SK-N-SH (cell line): ENCODE measurements around the gene MIAT. TPM values are rescaled to one million over a fixed set of nuclear protein-coding genes. Genes with fewer than 3 reads are reported as not detected.

Experiments
- CTCF ChIA-PET: fragments of 300-600, 350-600 bp; formaldehyde crosslinking; extraction: SDS; loops from one replicate; lab custom pipeline; 2021; lab: Yijun Ruan, JAX
- POLR2A ChIA-PET: fragments of 350-600 bp; sonication (Branson Sonifier 250); formaldehyde crosslinking; extraction: SDS; loops from one replicate; lab custom pipeline; 2020; ENCODE audit warnings: antibody characterized with exemption, inconsistent platforms; lab: Yijun Ruan, JAX
- DNase-seq: peaks from one replicate; pipeline ENCODE4 v3.0.0; 2012
- H2AFZ ChIP-seq: fragments of 200-600 bp; sonication (generic); 2 replicates; pipeline ENCODE4 v1.8.1; 2016; ENCODE audit warnings: antibody characterized with exemption, mild to moderate bottlenecking, low read depth
- H3F3A ChIP-seq: fragments of 200-600 bp; sonication (generic); replicated peaks from 2 replicates; pipeline ENCODE3; 2016; ENCODE audit warnings: antibody characterized with exemption, mild to moderate bottlenecking; ENCODE audit not compliant: insufficient read depth
- H3K27ac ChIP-seq, 2 experiments: fragments of 200-500 bp in 1 of 2; fragments of 200-600 bp in 1 of 2; sonication (Bioruptor generic) in 1 of 2; sonication (generic), shearing (Covaris generic) in 1 of 2; 2 replicates each; pipeline versions ENCODE4 v1.5.1 to v1.6.1; 2014 to 2016; ENCODE audit warnings: low read depth in 2 of 2, inconsistent platforms in 1 of 2, low read length in 1 of 2, mild to moderate bottlenecking in 1 of 2, mixed read lengths in 1 of 2
- H3K27me3 ChIP-seq: fragments of 200-600 bp; sonication (generic), shearing (Covaris generic); 2 replicates; pipeline ENCODE4 v1.6.1; 2016; ENCODE audit warnings: mixed run types; ENCODE audit not compliant: insufficient read depth
- H3K36me3 ChIP-seq, 2 experiments: fragments of 200-500 bp in 1 of 2; fragments of 200-600 bp in 1 of 2; sonication (Bioruptor generic) in 1 of 2; sonication (generic) in 1 of 2; replicated peaks in 1 of 2; 2 replicates each; pipeline versions ENCODE3 to v1.5.1; 2014 to 2016; ENCODE audit warnings: low read length in 1 of 2, mild to moderate bottlenecking in 1 of 2; ENCODE audit not compliant: insufficient read depth in 2 of 2, control insufficient read depth in 1 of 2
- H3K4me1 ChIP-seq, 2 experiments: fragments of 200-500 bp in 1 of 2; fragments of 200-600 bp in 1 of 2; sonication (Bioruptor generic) in 1 of 2; sonication (generic), shearing (Covaris generic) in 1 of 2; 2 replicates each; pipeline versions ENCODE4 v1.5.1 to v1.6.1; 2014 to 2016; ENCODE audit warnings: low read depth in 1 of 2, low read length in 1 of 2, mixed run types in 1 of 2; ENCODE audit not compliant: insufficient read depth in 2 of 2, control insufficient read depth in 1 of 2
- H3K4me2 ChIP-seq: fragments of 200-600 bp; sonication (generic), shearing (Covaris generic); 2 replicates; pipeline ENCODE4 v1.6.1; 2017; ENCODE audit warnings: mixed run types
- H3K4me3 ChIP-seq, 2 experiments: fragments of 200-500 bp in 1 of 2; fragments of 200-600 bp in 1 of 2; sonication (Bioruptor generic) in 1 of 2; sonication (generic), shearing (Covaris generic) in 1 of 2; 2 replicates each; pipeline versions ENCODE4 v1.5.1 to v1.8.1; 2014 to 2016; ENCODE audit warnings: low read depth in 2 of 2, inconsistent platforms in 1 of 2, low read length in 1 of 2, mild to moderate bottlenecking in 1 of 2, mixed read lengths in 1 of 2, moderate library complexity in 1 of 2
- H3K79me2 ChIP-seq: fragments of 200-600 bp; sonication (generic); 2 replicates; pipeline ENCODE4 v1.8.1; 2017; ENCODE audit warnings: mild to moderate bottlenecking; ENCODE audit not compliant: insufficient read depth
- H3K9ac ChIP-seq: fragments of 200-600 bp; sonication (generic); 2 replicates; pipeline ENCODE4 v1.6.1; 2017; ENCODE audit warnings: mixed run types
- H3K9me2 ChIP-seq: fragments of 200-600 bp; sonication (generic); 2 replicates; pipeline ENCODE4 v1.6.1; 2017; ENCODE audit warnings: mixed run types
- H3K9me3 ChIP-seq: fragments of 200-600 bp; sonication (generic); 2 replicates; pipeline ENCODE4 v1.6.1; 2017; ENCODE audit warnings: mixed run types, mild to moderate bottlenecking, moderate library complexity
- H4K20me1 ChIP-seq: fragments of 200-600 bp; sonication (generic); 2 replicates; pipeline ENCODE4 v1.6.1; 2017; ENCODE audit warnings: mild to moderate bottlenecking, mixed run types; ENCODE audit not compliant: insufficient read depth
- CHD2 ChIP-seq: fragments of 150-350 bp; IDR thresholded peaks from 2 replicates; pipeline ENCODE4 v1.6.1; 2018; ENCODE audit warnings: low read length; ENCODE audit not compliant: partially characterized antibody
- CTCF ChIP-seq: fragments of 200-600 bp; sonication (generic); IDR thresholded peaks from 2 replicates; pipeline ENCODE4 v1.6.1; 2017; ENCODE audit warnings: antibody characterized with exemption, mild to moderate bottlenecking, moderate library complexity
- GABPA ChIP-seq: IDR thresholded peaks from 2 replicates; pipeline ENCODE4 v1.4.0; 2012; ENCODE audit warnings: low read depth, mild to moderate bottlenecking
- GATA2 ChIP-seq: sonication (generic); formaldehyde crosslinking; IDR thresholded peaks from 2 replicates; pipeline ENCODE4 v1.5.0; 2020; ENCODE audit warnings: mild to moderate bottlenecking, missing genetic modification reagents
- JUND ChIP-seq: IDR thresholded peaks from 2 replicates; pipeline ENCODE4 v1.4.0; 2012
- MEF2A ChIP-seq: IDR thresholded peaks from 2 replicates; pipeline ENCODE4 v1.4.0; 2012; ENCODE audit warnings: low read depth, borderline replicate concordance
- MXI1 ChIP-seq: IDR thresholded peaks from 2 replicates; pipeline ENCODE4 v1.6.1; 2012; ENCODE audit warnings: mild to moderate bottlenecking, low read depth, low read length, improper control_type of control experiment
- NFIC ChIP-seq: IDR thresholded peaks from 2 replicates; pipeline ENCODE4 v1.4.0; 2012; ENCODE audit warnings: borderline replicate concordance
- NRF1 ChIP-seq: IDR thresholded peaks from 2 replicates; pipeline ENCODE4 v1.6.1; 2012; ENCODE audit warnings: low read depth, mild to moderate bottlenecking, low read length
- RAD21 ChIP-seq: IDR thresholded peaks from 2 replicates; pipeline ENCODE4 v1.6.1; 2012; ENCODE audit warnings: mild to moderate bottlenecking, low read length
- RCOR1 ChIP-seq: fragments of 150-350 bp; IDR thresholded peaks from 2 replicates; pipeline ENCODE4 v1.6.1; 2017; ENCODE audit warnings: antibody characterized with exemption, low read length
- REST ChIP-seq: IDR thresholded peaks from 2 replicates; pipeline ENCODE4 v1.6.1; 2012; ENCODE audit warnings: mild to moderate bottlenecking, low read depth, low read length, moderate library complexity
- RFX5 ChIP-seq: IDR thresholded peaks from 2 replicates; pipeline ENCODE4 v1.6.1; 2012; ENCODE audit warnings: mild to moderate bottlenecking, improper control_type of control experiment, low read length
- SMC3 ChIP-seq: IDR thresholded peaks from 2 replicates; pipeline ENCODE4 v1.6.1; 2012; ENCODE audit warnings: low read depth, low read length, improper control_type of control experiment
- TEAD4 ChIP-seq: IDR thresholded peaks from 2 replicates; pipeline ENCODE4 v1.4.0; 2012; ENCODE audit warnings: mild to moderate bottlenecking, borderline replicate concordance; ENCODE audit not compliant: insufficient read depth
- YY1 ChIP-seq: IDR thresholded peaks from 2 replicates; pipeline ENCODE4 v1.4.0; 2012; ENCODE audit warnings: low read depth, mild to moderate bottlenecking
- ZBTB33 ChIP-seq: IDR thresholded peaks from 2 replicates; pipeline ENCODE4 v1.4.0; 2012; ENCODE audit warnings: low read depth, borderline replicate concordance
- WGBS: methylation state at CpG from one replicate; pipeline ENCODE4 v1.1.6; 2017; ENCODE audit warnings: low lambda C conversion rate; 5-methylcytosine and 5-hydroxymethylcytosine counted together
- polyA plus RNA-seq, 3 experiments: library from polyadenylated mRNA; depleted of rRNA; stranded (reverse); fragments of >200 nt; gene quantifications; 2 replicates each; pipeline ENCODE4 v1.2.3, GENCODE V29; 2012
- TF ChIP-seq, protein P1 (sequence below): fragments of 150-350 bp; IDR thresholded peaks from 2 replicates; pipeline ENCODE4 v1.6.1; 2017; ENCODE audit warnings: antibody characterized with exemption, low read length, low read depth, borderline replicate concordance
- TF ChIP-seq, protein P2 (sequence below): fragments of 150-350 bp; IDR thresholded peaks from 2 replicates; pipeline ENCODE4 v1.6.1; 2016; ENCODE audit warnings: mild to moderate bottlenecking, low read depth, low read length

MIAT gene
- polyA plus RNA-seq, 1 of the 3 experiments (the other 2 are of a cell fraction): 5.4 TPM

- no peak overlapping the region for H3K9ac ChIP-seq
- no peak overlapping the region for H3K4me2 ChIP-seq
- H3K4me1 ChIP-seq: peaks cover 6 to 30% of the 10 kb centered on the region in 2 experiments; a peak in 1 of 4 replicates
- H3K79me2 ChIP-seq: no peaks in the 10 kb centered on the region
- DNase-seq: no peak
- no peaks in the 10 kb centered on the region for H3K27me3 ChIP-seq
- WGBS: 81% methylated on average over 13 of the region's 13 CpGs
- no peak overlapping the region for H3K4me3 ChIP-seq
- H3K9me3 ChIP-seq: no peaks in the 10 kb centered on the region
- TF ChIP-seq ZBTB33 (no peak), MEF2A (no peak), GABPA (no peak), YY1 (no peak), SMC3 (no peak), JUND (no peak), NRF1 (no peak), RCOR1 (no peak), REST (no peak), GATA2 (no peak), CTCF (no peak), TEAD4 (no peak), RFX5 (no peak), CHD2 (no peak), MXI1 (no peak), RAD21 (no peak), NFIC (no peak)
- TF ChIP-seq, protein P1, sequence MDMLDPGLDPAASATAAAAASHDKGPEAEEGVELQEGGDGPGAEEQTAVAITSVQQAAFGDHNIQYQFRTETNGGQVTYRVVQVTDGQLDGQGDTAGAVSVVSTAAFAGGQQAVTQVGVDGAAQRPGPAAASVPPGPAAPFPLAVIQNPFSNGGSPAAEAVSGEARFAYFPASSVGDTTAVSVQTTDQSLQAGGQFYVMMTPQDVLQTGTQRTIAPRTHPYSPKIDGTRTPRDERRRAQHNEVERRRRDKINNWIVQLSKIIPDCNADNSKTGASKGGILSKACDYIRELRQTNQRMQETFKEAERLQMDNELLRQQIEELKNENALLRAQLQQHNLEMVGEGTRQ: no peak
- TF ChIP-seq, protein P2, sequence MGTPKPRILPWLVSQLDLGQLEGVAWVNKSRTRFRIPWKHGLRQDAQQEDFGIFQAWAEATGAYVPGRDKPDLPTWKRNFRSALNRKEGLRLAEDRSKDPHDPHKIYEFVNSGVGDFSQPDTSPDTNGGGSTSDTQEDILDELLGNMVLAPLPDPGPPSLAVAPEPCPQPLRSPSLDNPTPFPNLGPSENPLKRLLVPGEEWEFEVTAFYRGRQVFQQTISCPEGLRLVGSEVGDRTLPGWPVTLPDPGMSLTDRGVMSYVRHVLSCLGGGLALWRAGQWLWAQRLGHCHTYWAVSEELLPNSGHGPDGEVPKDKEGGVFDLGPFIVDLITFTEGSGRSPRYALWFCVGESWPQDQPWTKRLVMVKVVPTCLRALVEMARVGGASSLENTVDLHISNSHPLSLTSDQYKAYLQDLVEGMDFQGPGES: no peak
- TF ChIP-seq, all 33 proteins: peak for 0
- Histone ChIP-seq H3F3A (peaks cover 8% of the 10 kb centered on the region), H3K9me2 (no peaks in the 10 kb centered on the region), H4K20me1 (no peaks in the 10 kb centered on the region), H3K36me3 (no peaks in the 10 kb centered on the region), H2AFZ (no peak overlapping the region), H3K27ac (no peak overlapping the region)
- ChIA-PET POLR2A (no interaction called here), CTCF (interaction anchor here (0.8 to 2.6 kb wide), 3 partner anchors 12 to 165 kb away, joined by 3 to 16 read pairs (median 3); no protein-coding TSS in a partner anchor)
Observed at GRCh38 chr22:26667140-26667539, 9.8 kb downstream of the MIAT start.
